Epithelial cell of umbilical artery (primary cell): ENCODE results near the gene CHD1L. TPM values are rescaled to one million over a fixed set of nuclear protein-coding genes. Genes with fewer than 3 reads are reported as not detected.

Experiments used
- total RNA-seq: library from RNA; depleted of rRNA; stranded (reverse); fragments of >200 nt; gene quantifications from 2 replicates; pipeline ENCODE4 v1.2.3, GENCODE V29; 2014

Gene CHD1L
- 48.4 and 72.0 TPM in 2 replicates for total RNA-seq

DNA sequence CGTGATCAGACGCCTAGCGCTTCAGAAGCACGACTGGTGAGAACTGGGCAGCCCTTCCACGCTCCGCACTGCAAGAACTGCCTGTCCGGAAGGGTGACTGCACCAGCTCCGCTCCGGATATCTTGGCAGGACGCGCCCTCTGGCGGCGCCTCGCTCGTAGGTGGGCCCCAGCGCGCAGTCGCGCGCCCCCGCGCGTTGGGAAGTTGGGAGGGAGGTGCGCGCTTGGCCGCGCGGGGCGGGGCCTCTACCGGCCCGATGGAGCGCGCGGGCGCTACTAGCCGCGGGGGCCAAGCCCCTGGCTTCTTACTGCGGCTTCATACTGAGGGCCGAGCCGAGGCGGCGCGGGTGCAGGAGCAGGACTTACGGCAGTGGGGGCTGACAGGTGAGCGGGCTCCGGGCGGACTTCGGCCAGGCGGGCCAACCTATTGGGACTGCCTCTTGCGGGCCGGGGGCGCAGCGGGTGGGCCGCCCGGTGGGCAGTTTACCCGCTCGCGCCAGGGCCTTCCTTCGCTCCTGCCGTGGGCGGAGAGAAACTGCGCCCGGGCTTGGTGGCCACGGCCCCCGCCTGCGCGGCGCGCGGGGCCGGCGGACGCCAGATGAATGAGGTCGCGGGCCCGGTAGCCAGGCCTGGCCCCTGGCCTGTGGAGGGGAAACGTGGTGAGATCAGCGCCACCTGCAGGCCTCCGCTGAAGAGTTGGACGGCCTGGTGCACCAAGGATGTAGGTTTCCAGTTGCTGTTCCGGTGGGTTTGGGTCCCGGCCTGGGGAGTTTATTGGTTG, at the start of gene CHD1L:
Gene CHD1L (plus strand): TSS at position 236 of the 779 bp plus-strand sequence. CDS start 20 bp downstream, at position 256.

DNA sequence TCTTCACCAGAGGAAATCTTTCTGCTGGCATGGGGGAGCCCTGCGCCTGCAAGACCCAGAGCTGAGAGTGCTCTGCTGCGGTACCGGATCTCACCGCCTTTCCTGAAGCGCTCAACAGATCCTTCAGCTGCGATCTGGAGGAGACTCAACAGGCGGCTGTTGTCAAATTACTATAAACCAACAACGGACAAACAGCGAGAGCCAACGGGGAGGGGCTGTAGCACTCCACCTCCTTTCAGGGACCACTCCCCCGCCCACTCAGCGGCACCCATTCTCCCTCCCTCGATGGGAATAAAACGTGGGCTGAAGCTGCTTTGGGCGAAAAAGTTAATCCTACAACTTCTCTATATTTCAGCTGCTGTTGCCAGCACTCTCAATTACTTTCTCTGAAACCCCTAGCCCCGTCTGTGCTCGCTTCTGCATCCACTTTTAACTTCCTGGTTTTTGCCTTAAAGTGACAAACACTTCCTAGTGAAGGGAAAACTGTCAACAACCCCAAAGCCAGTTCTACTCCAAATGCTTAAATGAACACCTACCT, 17.2 kb upstream of the CHD1L start, which contains the start of gene FMO5:
Gene FMO5 (minus strand): TSS at position 147 of the 538 bp plus-strand sequence. CDS start 310 bp downstream, outside the sequence.

Other genes starting within 250 kb of the CHD1L start
- gene PRKAB2, start 70.2 kb upstream of the CHD1L start, total RNA-seq, result 3.6 and 5.8 TPM in 2 replicates
- gene FMO5, start 17.3 kb upstream of the CHD1L start, total RNA-seq, result 0.65 and 0.76 TPM in 2 replicates